Left lung (tissue), 10 donors: ENCODE results near the gene TACC2. TPM values are rescaled to one million over a fixed set of nuclear protein-coding genes. Genes with fewer than 3 reads are reported as not detected.

Source experiments
- ATAC-seq: fragments of 200-7000 bp; cut with Tn5 transposase; one replicate; pipeline ENCODE4 v1.9.1; 2020; ENCODE audit warnings: moderate library complexity
- DNase-seq, 4 donors: peaks; one replicate each; pipeline ENCODE4 v3.0.0-alpha.2; 2013 to 2020
- H3K27ac ChIP-seq, 2 donors: fragments of 200-600 bp; sonication (generic) in 1 of 2; one replicate each; pipeline versions ENCODE4 v1.5.0 to v1.8.0; 2020 to 2021
- H3K27me3 ChIP-seq, 2 donors: fragments of 200-600 bp; sonication (generic) in 1 of 2; one replicate each; pipeline versions ENCODE4 v1.5.0 to v1.8.0; 2020 to 2021
- H3K36me3 ChIP-seq, 2 donors: fragments of 200-600 bp; sonication (generic) in 1 of 2; one replicate each; pipeline versions ENCODE4 v1.5.0 to v1.8.0; 2020 to 2021
- H3K4me1 ChIP-seq, 2 donors: fragments of 200-600 bp; one replicate each; pipeline ENCODE4 v1.8.0; 2021
- H3K4me3 ChIP-seq, 2 donors: fragments of 200-600 bp; sonication (generic) in 1 of 2; one replicate each; pipeline versions ENCODE4 v1.5.0 to v1.8.0; 2020 to 2021; ENCODE audit warnings: mild to moderate bottlenecking in 1 of 2
- H3K9me3 ChIP-seq, 2 donors: fragments of 200-600 bp; sonication (generic) in 1 of 2; one replicate each; pipeline versions ENCODE4 v1.5.0 to v1.8.0; 2020 to 2021
- CTCF ChIP-seq, 2 donors: fragments of 200-600 bp; sonication (generic) in 1 of 2; IDR thresholded peaks; one replicate each; pipeline versions ENCODE4 v1.5.0 to v1.8.0; 2021; ENCODE audit warnings: antibody characterized with exemption in 2 of 2
- intact Hi-C, 2 donors: fragments of 100-400 bp; cut with DNase I; formaldehyde crosslinking; loops; one replicate each; pipeline versions ENCODE4 v1.11.2 to v1.14.2; 2022
- polyA plus RNA-seq, 6 donors: library from polyadenylated mRNA; unstranded; fragments of 120-200 nt; gene quantifications; one replicate each; pipeline ENCODE4 v1.2.1, GENCODE V29; 2013; ENCODE audit not compliant: insufficient read length in 6 of 6
- total RNA-seq, 2 donors: library from RNA; stranded (reverse); fragmentation: NEBNext Ultra II Directional; extraction: Animal tissue kit (Norgen Biotek cat#: 25700); gene quantifications; one replicate each; pipeline ENCODE4 v1.2.1, GENCODE V29; 2021
- donor health status: DM: no; HTN: yes; CAD: no.
- donor health status: DM: no; HTN: no; CAD: no.

The TACC2 gene
- total and polyA plus RNA-seq, 8 donors = 21.0 to 193 (median 23.9) TPM

GRCh38 chr10:122246830-122247520, 258.0 kb downstream of the TACC2 start:
- ATAC-seq (no peak), DNase-seq (peak in 1 of 4 donors; percentile 19)
- intact Hi-C loops = no loop called here
- Histone ChIP-seq H3K4me3 (no peak overlapping the region), H3K27me3 (no peaks in the 10 kb centered on the region), H3K9me3 (no peaks in the 10 kb centered on the region), H3K36me3 (peaks cover 0 to 75% of the 10 kb centered on the region in 2 donors), H3K27ac (no peak overlapping the region), H3K4me1 (no peaks in the 10 kb centered on the region)
- TF ChIP-seq CTCF (IDR thresholded peaks at IDR 0.05) = no peak

GRCh38 chr10:122248356-122249302, 259.7 kb downstream of the TACC2 start:
- ATAC-seq (no peak), DNase-seq (peak in 1 of 4 donors; percentile 21)
- no peak overlapping the region for H3K4me3 ChIP-seq
- no peaks in the 10 kb centered on the region for H3K9me3 ChIP-seq
- peaks cover 0 to 80% of the 10 kb centered on the region in 2 donors for H3K36me3 ChIP-seq
- H3K27me3 ChIP-seq = no peaks in the 10 kb centered on the region
- no peaks in the 10 kb centered on the region for H3K4me1 ChIP-seq
- H3K27ac ChIP-seq = no peak overlapping the region
- TF ChIP-seq CTCF (IDR thresholded peaks at IDR 0.05) = no peak
- intact Hi-C loops = no loop called here

- ATAC-seq (no peak), DNase-seq (peak in 1 of 4 donors; percentile 27)
- Histone ChIP-seq H3K4me1 (no peaks in the 10 kb centered on the region), H3K27ac (no peak overlapping the region), H3K9me3 (no peaks in the 10 kb centered on the region), H3K4me3 (no peak overlapping the region), H3K36me3 (peaks cover 0 to 78% of the 10 kb centered on the region in 2 donors), H3K27me3 (no peaks in the 10 kb centered on the region)
- TF ChIP-seq CTCF (IDR thresholded peaks at IDR 0.05) = no peak
- intact Hi-C loops = no loop called here
Measured at GRCh38 chr10:122249303-122249850, 260.4 kb downstream of the TACC2 start.

GRCh38 chr10:122249991-122250750, 261.2 kb downstream of the TACC2 start:
- intact Hi-C loops = no loop called here
- H3K36me3 ChIP-seq = peaks cover 0 to 81% of the 10 kb centered on the region in 2 donors

More at GRCh38 chr10:122249991-122250750, 261.2 kb downstream of the TACC2 start:
- H3K27me3 ChIP-seq = no peaks in the 10 kb centered on the region
- no peaks in the 10 kb centered on the region for H3K9me3 ChIP-seq
- no peaks in the 10 kb centered on the region for H3K4me1 ChIP-seq
- H3K4me3 ChIP-seq = no peak overlapping the region
- TF ChIP-seq CTCF (IDR thresholded peaks at IDR 0.05) = no peak
- H3K27ac ChIP-seq = no peak overlapping the region
- DNase-seq = peak in 1 of 4 donors; percentile 22
- no peak for ATAC-seq
